ENCODE measurements around the gene ADAMTSL1. TPM values are rescaled to one million over a fixed set of nuclear protein-coding genes. Genes with fewer than 3 reads are reported as not detected.

Gene ADAMTSL1
- total and polyA plus RNA-seq, 12 donors: 0.37 to 5.2 (median 1.9) TPM

DNA sequence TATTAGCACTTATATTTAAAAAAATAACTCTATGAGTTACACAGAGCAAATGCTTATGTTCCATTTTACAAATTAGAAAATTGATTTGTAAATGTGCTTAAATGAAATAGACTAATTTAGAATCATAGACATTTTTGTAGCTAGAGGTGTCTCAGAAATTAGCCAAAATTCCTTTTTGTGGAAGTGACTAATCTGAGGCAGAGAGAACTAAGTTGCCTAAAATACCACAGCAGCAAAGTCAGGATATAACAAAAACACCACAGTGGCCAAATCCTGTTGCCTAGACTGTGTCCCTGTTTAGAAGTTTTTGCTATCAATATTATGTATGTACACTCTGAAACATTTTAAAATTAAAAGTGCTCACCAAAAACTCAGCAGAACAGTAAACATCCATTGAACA lies 18.7 kb downstream of the ADAMTSL1 start:
- ATAC-seq: no peak
- intact Hi-C loops (cut with DNase I): no loop called here
- TF ChIP-seq, protein P1, sequence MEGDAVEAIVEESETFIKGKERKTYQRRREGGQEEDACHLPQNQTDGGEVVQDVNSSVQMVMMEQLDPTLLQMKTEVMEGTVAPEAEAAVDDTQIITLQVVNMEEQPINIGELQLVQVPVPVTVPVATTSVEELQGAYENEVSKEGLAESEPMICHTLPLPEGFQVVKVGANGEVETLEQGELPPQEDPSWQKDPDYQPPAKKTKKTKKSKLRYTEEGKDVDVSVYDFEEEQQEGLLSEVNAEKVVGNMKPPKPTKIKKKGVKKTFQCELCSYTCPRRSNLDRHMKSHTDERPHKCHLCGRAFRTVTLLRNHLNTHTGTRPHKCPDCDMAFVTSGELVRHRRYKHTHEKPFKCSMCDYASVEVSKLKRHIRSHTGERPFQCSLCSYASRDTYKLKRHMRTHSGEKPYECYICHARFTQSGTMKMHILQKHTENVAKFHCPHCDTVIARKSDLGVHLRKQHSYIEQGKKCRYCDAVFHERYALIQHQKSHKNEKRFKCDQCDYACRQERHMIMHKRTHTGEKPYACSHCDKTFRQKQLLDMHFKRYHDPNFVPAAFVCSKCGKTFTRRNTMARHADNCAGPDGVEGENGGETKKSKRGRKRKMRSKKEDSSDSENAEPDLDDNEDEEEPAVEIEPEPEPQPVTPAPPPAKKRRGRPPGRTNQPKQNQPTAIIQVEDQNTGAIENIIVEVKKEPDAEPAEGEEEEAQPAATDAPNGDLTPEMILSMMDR (IDR thresholded peaks at IDR 0.05): no peak
- DNase-seq: no peak
- no peaks in the 10 kb centered on the region for H3K36me3 ChIP-seq
- H3K9me3 ChIP-seq: no peaks in the 10 kb centered on the region
- H3K4me3 ChIP-seq: no peak overlapping the region
- peaks cover 0 to 42% (median 6%) of the 10 kb centered on the region in 9 donors for H3K4me1 ChIP-seq
- no peaks in the 10 kb centered on the region for H3K27me3 ChIP-seq
- peak overlapping the region in 2 of 10 donors; percentile 24 to 40 for H3K27ac ChIP-seq

DNA sequence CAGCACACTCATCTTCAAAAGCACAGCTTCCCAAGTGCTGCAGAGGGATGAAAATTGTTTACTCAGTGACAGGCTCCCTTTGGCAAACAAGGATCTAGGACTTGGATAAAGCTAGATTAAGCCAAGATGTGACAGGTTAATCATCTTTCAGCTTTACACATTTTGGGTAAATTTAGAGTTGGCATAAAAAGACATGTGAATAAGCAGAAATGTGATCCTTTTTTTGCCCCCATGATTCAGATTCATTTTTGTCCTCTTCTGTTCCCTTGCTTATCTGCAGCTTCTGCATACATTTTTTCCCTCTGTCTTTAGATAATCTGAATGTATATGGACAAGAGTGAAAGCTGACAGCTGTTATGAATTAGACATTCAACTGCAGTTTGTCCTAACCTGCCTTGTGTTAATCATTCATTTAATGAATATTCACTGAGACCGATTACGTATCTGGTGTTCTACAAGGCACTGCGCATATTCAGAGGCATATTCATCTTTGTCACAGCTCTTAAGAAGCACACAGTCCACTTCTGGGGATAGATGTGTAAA lies 19.6 kb downstream of the ADAMTSL1 start:
- no peak for ATAC-seq
- intact Hi-C loops (cut with DNase I): no loop called here
- DNase-seq: no peak
- TF ChIP-seq, protein P1 (IDR thresholded peaks at IDR 0.05): no peak
- peaks cover 0 to 46% (median 6%) of the 10 kb centered on the region in 9 donors for H3K4me1 ChIP-seq
- no peaks in the 10 kb centered on the region for H3K27me3 ChIP-seq
- H3K9me3 ChIP-seq: no peaks in the 10 kb centered on the region
- no peaks in the 10 kb centered on the region for H3K36me3 ChIP-seq
- peak overlapping the region in 1 of 10 donors; percentile 24 for H3K27ac ChIP-seq
- no peak overlapping the region for H3K4me3 ChIP-seq
- 92 to 93% methylated on average over 3 of the region's 3 CpGs for WGBS, 2 donors

DNA sequence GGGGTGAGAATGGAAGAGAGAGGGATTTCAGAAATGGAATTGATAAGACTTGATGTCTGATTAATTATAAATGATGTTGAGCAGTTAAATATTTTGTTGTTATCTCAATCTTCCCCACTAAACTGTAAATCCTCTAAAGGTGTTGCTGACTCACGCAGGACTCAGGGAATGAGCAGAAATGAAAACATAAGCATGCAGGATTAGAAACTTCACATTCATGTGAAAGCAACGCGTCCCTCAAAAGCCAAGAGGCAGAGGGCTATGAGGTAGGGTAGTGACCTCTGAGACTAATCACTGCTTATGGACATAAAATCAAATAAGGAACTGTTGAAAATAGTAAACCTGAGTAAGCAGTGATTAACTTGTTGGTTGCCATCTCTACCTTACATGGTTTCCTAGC lies 21.1 kb downstream of the ADAMTSL1 start:
- no peak for DNase-seq
- 95 to 97% methylated on average over 3 of the region's 3 CpGs for WGBS, 2 donors
- H3K27me3 ChIP-seq: no peaks in the 10 kb centered on the region
- H3K36me3 ChIP-seq: no peaks in the 10 kb centered on the region
- intact Hi-C loops (cut with DNase I): no loop called here
- no peak overlapping the region for H3K4me3 ChIP-seq
- no peak for ATAC-seq
- no peak overlapping the region for H3K27ac ChIP-seq
- TF ChIP-seq, protein P1 (IDR thresholded peaks at IDR 0.05): no peak
- H3K4me1 ChIP-seq: peaks cover 0 to 58% (median 16%) of the 10 kb centered on the region in 9 donors
- no peaks in the 10 kb centered on the region for H3K9me3 ChIP-seq

DNA sequence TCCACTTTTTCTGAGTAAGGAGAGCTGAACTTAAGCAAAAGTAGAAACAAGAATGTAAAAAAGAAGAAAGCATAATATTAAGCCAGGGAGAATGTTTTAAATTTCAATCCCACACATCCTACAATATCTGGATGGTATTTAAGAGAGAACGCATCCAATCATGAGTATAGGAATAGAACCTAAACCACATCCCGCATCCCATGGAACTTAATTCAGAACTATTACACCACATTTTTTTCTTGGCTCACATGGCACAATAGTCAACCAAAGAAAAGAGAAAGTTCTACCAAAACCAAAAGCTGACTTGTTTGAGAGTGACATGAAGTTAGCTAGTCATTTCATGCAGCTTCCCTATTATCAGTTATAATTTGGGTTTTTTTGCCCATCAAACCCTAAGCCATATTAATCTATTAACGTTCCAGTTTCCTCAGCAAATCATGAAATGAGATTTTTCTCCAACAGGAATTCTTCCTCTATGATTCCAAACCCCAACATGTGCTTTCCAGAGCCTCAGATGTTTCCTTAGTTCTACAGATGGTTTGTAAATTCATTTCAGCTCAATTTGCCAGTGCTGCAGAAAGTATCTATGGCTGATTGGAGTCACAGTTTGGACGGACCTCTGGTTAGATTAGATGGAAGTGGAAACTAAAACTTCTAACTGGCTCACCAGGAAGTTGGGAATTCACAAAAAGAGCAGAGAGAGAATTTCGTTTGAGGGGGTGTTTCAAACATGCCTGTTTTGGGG lies 22.5 kb downstream of the ADAMTSL1 start:
- 68 to 73% methylated on average over 5 of the region's 5 CpGs for WGBS, 2 donors
- Histone ChIP-seq H3K9me3 (no peaks in the 10 kb centered on the region), H3K4me1 (peaks cover 0 to 52% (median 7%) of the 10 kb centered on the region in 9 donors), H3K27ac (no peak overlapping the region), H3K27me3 (no peaks in the 10 kb centered on the region), H3K36me3 (no peaks in the 10 kb centered on the region), H3K4me3 (no peak overlapping the region)
- ATAC-seq (no peak), DNase-seq (no peak)
- intact Hi-C loops (cut with DNase I): no loop called here
- TF ChIP-seq, protein P1 (IDR thresholded peaks at IDR 0.05): no peak
